ENCODE measurements around the gene ZC3H7B.

The ZC3H7B gene

GRCh38 chr22:41327124-41327523 lies 25.8 kb downstream of the ZC3H7B start:
- Mint-ChIP-seq H3K9me3 (no peaks in the 10 kb centered on the region), H3K27me3 (no peaks in the 10 kb centered on the region), H3K4me1 (ENCODE audit: low read depth) (no peaks in the 10 kb centered on the region), H3K4me3 (no peak overlapping the region), H3K27ac (no peak overlapping the region), H3K36me3 (ENCODE audit: low read depth) (peaks cover 95% of the 10 kb centered on the region)
- intact Hi-C loops (cut with micrococcal nuclease): no loop called here

- Mint-ChIP-seq H3K36me3 (ENCODE audit: low read depth) (peaks cover 95% of the 10 kb centered on the region), H3K4me3 (no peak overlapping the region), H3K27me3 (no peaks in the 10 kb centered on the region), H3K4me1 (ENCODE audit: low read depth) (peaks cover 7% of the 10 kb centered on the region), H3K27ac (no peak overlapping the region), H3K9me3 (no peaks in the 10 kb centered on the region)
- intact Hi-C loops (cut with micrococcal nuclease): no loop called here
Measured at GRCh38 chr22:41330169-41330568, 28.8 kb downstream of the ZC3H7B start.

- Mint-ChIP-seq H3K27ac (no peak overlapping the region), H3K27me3 (no peaks in the 10 kb centered on the region), H3K36me3 (ENCODE audit: low read depth) (peaks cover 83% of the 10 kb centered on the region), H3K9me3 (no peaks in the 10 kb centered on the region), H3K4me3 (no peak overlapping the region), H3K4me1 (ENCODE audit: low read depth) (peaks cover 11% of the 10 kb centered on the region)
- intact Hi-C loops (cut with micrococcal nuclease): no loop called here
Measured at GRCh38 chr22:41332217-41332939, 31.1 kb downstream of the ZC3H7B start.

- Mint-ChIP-seq H3K4me3 (no peak overlapping the region), H3K27me3 (no peaks in the 10 kb centered on the region), H3K4me1 (ENCODE audit: low read depth) (peaks cover 11% of the 10 kb centered on the region), H3K9me3 (no peaks in the 10 kb centered on the region), H3K27ac (no peak overlapping the region), H3K36me3 (ENCODE audit: low read depth) (peaks cover 79% of the 10 kb centered on the region)
- intact Hi-C loops (cut with micrococcal nuclease): no loop called here
Measured at GRCh38 chr22:41333806-41334205, 32.5 kb downstream of the ZC3H7B start.

GRCh38 chr22:41334215-41334614 lies 32.9 kb downstream of the ZC3H7B start:
- Mint-ChIP-seq H3K9me3 (no peaks in the 10 kb centered on the region), H3K4me1 (ENCODE audit: low read depth) (peaks cover 11% of the 10 kb centered on the region), H3K27me3 (no peaks in the 10 kb centered on the region), H3K27ac (no peak overlapping the region), H3K36me3 (ENCODE audit: low read depth) (peaks cover 79% of the 10 kb centered on the region), H3K4me3 (no peak overlapping the region)
- intact Hi-C loops (cut with micrococcal nuclease): no loop called here

- Mint-ChIP-seq H3K36me3 (ENCODE audit: low read depth) (peaks cover 79% of the 10 kb centered on the region), H3K27me3 (no peaks in the 10 kb centered on the region), H3K27ac (peak overlapping the region; percentile 26), H3K9me3 (no peaks in the 10 kb centered on the region), H3K4me3 (no peak overlapping the region), H3K4me1 (ENCODE audit: low read depth) (peaks cover 11% of the 10 kb centered on the region)
- intact Hi-C loops (cut with micrococcal nuclease): no loop called here
Measured at GRCh38 chr22:41334951-41335635, 33.8 kb downstream of the ZC3H7B start.

GRCh38 chr22:41338614-41339212 lies 37.4 kb downstream of the ZC3H7B start:
- intact Hi-C loops (cut with micrococcal nuclease): no loop called here
- no peaks in the 10 kb centered on the region for H3K27me3 Mint-ChIP-seq
- no peaks in the 10 kb centered on the region for H3K9me3 Mint-ChIP-seq
- H3K4me3 Mint-ChIP-seq: no peak overlapping the region
- peaks cover 11% of the 10 kb centered on the region for H3K4me1 Mint-ChIP-seq (ENCODE audit: low read depth)
- no peak overlapping the region for H3K27ac Mint-ChIP-seq
- peaks cover 84% of the 10 kb centered on the region for H3K36me3 Mint-ChIP-seq (ENCODE audit: low read depth)

GRCh38 chr22:41339823-41340222 lies 38.5 kb downstream of the ZC3H7B start:
- Mint-ChIP-seq H3K9me3 (no peaks in the 10 kb centered on the region), H3K4me1 (ENCODE audit: low read depth) (peaks cover 8% of the 10 kb centered on the region), H3K27ac (no peak overlapping the region), H3K36me3 (ENCODE audit: low read depth) (peaks cover 84% of the 10 kb centered on the region), H3K27me3 (no peaks in the 10 kb centered on the region), H3K4me3 (no peak overlapping the region)
- intact Hi-C loops (cut with micrococcal nuclease): no loop called here

- peaks cover 2% of the 10 kb centered on the region for H3K4me1 Mint-ChIP-seq (ENCODE audit: low read depth)
Measured at GRCh38 chr22:41340357-41340756, 39.0 kb downstream of the ZC3H7B start.

GRCh38 chr22:41341012-41341411 lies 39.7 kb downstream of the ZC3H7B start:
- intact Hi-C loops (cut with micrococcal nuclease): no loop called here
- Mint-ChIP-seq H3K9me3 (no peaks in the 10 kb centered on the region), H3K4me1 (ENCODE audit: low read depth) (no peaks in the 10 kb centered on the region), H3K27me3 (no peaks in the 10 kb centered on the region), H3K27ac (no peak overlapping the region), H3K4me3 (no peak overlapping the region), H3K36me3 (ENCODE audit: low read depth) (peaks cover 84% of the 10 kb centered on the region)

More at GRCh38 chr22:41340357-41340756, 39.0 kb downstream of the ZC3H7B start:
- no peak overlapping the region for H3K27ac Mint-ChIP-seq
- intact Hi-C loops (cut with micrococcal nuclease): no loop called here
- peaks cover 84% of the 10 kb centered on the region for H3K36me3 Mint-ChIP-seq (ENCODE audit: low read depth)
- H3K9me3 Mint-ChIP-seq: no peaks in the 10 kb centered on the region
- H3K27me3 Mint-ChIP-seq: no peaks in the 10 kb centered on the region
- H3K4me3 Mint-ChIP-seq: no peak overlapping the region

GRCh38 chr22:41341990-41342389 lies 40.7 kb downstream of the ZC3H7B start:
- intact Hi-C loops (cut with micrococcal nuclease): no loop called here
- Mint-ChIP-seq H3K4me1 (ENCODE audit: low read depth) (no peaks in the 10 kb centered on the region), H3K27me3 (no peaks in the 10 kb centered on the region), H3K9me3 (no peaks in the 10 kb centered on the region), H3K27ac (no peak overlapping the region), H3K4me3 (no peak overlapping the region), H3K36me3 (ENCODE audit: low read depth) (peaks cover 92% of the 10 kb centered on the region)

- Mint-ChIP-seq H3K27me3 (no peaks in the 10 kb centered on the region), H3K4me1 (ENCODE audit: low read depth) (no peaks in the 10 kb centered on the region), H3K36me3 (ENCODE audit: low read depth) (peaks cover 100% of the 10 kb centered on the region), H3K9me3 (no peaks in the 10 kb centered on the region), H3K4me3 (no peak overlapping the region), H3K27ac (no peak overlapping the region)
- intact Hi-C loops (cut with micrococcal nuclease): no loop called here
Measured at GRCh38 chr22:41343300-41343699, 42.0 kb downstream of the ZC3H7B start.

GRCh38 chr22:41343717-41344116 lies 42.4 kb downstream of the ZC3H7B start:
- no peaks in the 10 kb centered on the region for H3K27me3 Mint-ChIP-seq
- H3K36me3 Mint-ChIP-seq (ENCODE audit: low read depth): peaks cover 100% of the 10 kb centered on the region
- no peaks in the 10 kb centered on the region for H3K9me3 Mint-ChIP-seq
- H3K27ac Mint-ChIP-seq: no peak overlapping the region
- H3K4me3 Mint-ChIP-seq: no peak overlapping the region
- H3K4me1 Mint-ChIP-seq (ENCODE audit: low read depth): no peaks in the 10 kb centered on the region
- intact Hi-C loops (cut with micrococcal nuclease): no loop called here

GRCh38 chr22:41344189-41344788 lies 43.0 kb downstream of the ZC3H7B start:
- Mint-ChIP-seq H3K27ac (no peak overlapping the region), H3K36me3 (ENCODE audit: low read depth) (peaks cover 100% of the 10 kb centered on the region), H3K4me1 (ENCODE audit: low read depth) (no peaks in the 10 kb centered on the region)

More at GRCh38 chr22:41344189-41344788, 43.0 kb downstream of the ZC3H7B start:
- H3K9me3 Mint-ChIP-seq: no peaks in the 10 kb centered on the region
- intact Hi-C loops (cut with micrococcal nuclease): no loop called here
- H3K27me3 Mint-ChIP-seq: no peaks in the 10 kb centered on the region
- no peak overlapping the region for H3K4me3 Mint-ChIP-seq

Data from dendritic cell treated with granulocyte-macrophage colony-stimulating factor and Interleukin-4, amounts not matched to agents 40 ng/mL and 50 ng/mL, for 4 days (primary cell).